Mammary epithelial cell (primary cell): ENCODE results near the gene GPR39.

Experiments
- EZH2 ChIP-seq: IDR thresholded peaks from 2 replicates; pipeline ENCODE4 v1.6.1; 2012; ENCODE audit warnings: low read length, inconsistent platforms, borderline replicate concordance
- TF ChIP-seq, protein P1 (sequence below), 2 donors: IDR thresholded peaks in 1 of 2; conservative IDR thresholded peaks in 1 of 2; 2 replicates each; pipeline ENCODE4 v1.5.1; 2011 to 2012; ENCODE audit warnings: inconsistent platforms in 2 of 2, low read length in 2 of 2, mild to moderate bottlenecking in 2 of 2, control low read depth in 1 of 2, low read depth in 1 of 2; ENCODE audit not compliant: insufficient read depth in 1 of 2; ENCODE audit errors: extremely low read depth in 1 of 2

DNA sequence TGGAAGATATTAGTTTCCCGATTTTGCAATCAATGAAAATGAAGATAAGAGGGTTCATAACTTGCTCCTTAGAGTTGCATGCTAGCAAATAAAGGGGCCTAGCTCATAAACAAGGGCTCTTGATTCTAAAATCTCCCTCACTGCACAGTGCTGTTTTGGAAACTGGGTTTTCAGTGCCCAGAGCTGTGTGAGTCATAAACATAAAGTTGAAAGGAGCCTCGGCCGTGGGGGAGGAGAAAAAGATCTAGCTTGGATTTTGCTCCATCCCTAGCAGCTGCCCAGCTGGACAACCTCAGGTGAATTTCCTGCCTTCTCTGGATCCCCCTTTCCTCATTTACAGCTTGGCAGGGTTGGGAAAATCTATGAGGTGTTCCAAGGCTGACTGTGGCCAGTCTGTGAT lies 210.9 kb downstream of the GPR39 start:
- TF ChIP-seq EZH2 = no peak
- TF ChIP-seq, protein P1, sequence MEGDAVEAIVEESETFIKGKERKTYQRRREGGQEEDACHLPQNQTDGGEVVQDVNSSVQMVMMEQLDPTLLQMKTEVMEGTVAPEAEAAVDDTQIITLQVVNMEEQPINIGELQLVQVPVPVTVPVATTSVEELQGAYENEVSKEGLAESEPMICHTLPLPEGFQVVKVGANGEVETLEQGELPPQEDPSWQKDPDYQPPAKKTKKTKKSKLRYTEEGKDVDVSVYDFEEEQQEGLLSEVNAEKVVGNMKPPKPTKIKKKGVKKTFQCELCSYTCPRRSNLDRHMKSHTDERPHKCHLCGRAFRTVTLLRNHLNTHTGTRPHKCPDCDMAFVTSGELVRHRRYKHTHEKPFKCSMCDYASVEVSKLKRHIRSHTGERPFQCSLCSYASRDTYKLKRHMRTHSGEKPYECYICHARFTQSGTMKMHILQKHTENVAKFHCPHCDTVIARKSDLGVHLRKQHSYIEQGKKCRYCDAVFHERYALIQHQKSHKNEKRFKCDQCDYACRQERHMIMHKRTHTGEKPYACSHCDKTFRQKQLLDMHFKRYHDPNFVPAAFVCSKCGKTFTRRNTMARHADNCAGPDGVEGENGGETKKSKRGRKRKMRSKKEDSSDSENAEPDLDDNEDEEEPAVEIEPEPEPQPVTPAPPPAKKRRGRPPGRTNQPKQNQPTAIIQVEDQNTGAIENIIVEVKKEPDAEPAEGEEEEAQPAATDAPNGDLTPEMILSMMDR (conservative IDR thresholded peaks at IDR 0.05 in 1 of 2, IDR thresholded peaks at IDR 0.05 in 1 of 2; ENCODE audit: extremely low read depth in 1 of 2, insufficient read depth in 1 of 2, low read depth in 1 of 2, low read length in 2 of 2) = no peak
